GM19193 (cell line): ENCODE results near the gene CCDC15.

ENCODE experiments used
- POLR2A ChIP-seq: IDR thresholded peaks from 4 replicates; pipeline ENCODE4 v1.6.1; 2011; ENCODE audit not compliant: insufficient read depth, insufficient read length; ENCODE audit errors: extremely low read depth

The CCDC15 gene

DNA sequence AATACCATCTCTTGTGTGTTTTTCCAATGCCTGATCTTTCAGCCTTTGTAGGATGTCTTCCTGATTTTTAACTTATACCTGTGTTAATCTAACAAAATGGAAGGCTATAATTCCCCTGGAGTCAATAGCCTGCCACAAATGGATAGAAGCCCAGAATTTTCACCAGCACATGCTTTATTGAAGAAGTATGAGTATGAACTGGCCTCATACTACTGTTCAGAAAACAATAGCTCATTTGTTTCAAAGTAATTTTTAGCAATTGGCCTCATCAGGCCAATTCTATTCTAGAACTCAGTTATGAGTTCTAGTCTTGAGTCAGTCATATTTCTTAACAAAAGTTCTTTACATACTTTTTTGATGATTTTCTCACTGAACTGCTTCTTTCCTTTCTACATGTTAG lies 68.5 kb downstream of the CCDC15 start:
- TF ChIP-seq POLR2A = no peak

DNA sequence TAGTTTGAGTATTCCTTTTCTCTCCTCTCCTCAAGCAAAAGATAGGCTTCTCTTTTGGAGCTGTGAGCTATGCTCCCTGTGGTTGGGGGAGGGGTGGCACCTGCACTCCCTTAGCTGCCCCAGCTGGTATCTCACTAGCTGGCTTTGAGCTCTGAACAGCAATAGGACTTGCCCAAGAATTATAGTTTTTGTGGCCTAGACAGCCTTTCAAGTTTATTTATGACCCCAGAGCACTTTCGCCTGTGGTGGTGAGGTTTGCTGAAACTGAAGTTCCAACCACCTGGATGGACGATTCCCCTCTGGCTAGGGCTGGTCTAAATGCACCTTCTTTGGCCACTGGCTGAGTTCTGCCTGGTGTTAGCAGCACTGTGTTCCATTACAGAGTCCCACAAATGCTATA lies 72.0 kb downstream of the CCDC15 start:
- TF ChIP-seq POLR2A = no peak

DNA sequence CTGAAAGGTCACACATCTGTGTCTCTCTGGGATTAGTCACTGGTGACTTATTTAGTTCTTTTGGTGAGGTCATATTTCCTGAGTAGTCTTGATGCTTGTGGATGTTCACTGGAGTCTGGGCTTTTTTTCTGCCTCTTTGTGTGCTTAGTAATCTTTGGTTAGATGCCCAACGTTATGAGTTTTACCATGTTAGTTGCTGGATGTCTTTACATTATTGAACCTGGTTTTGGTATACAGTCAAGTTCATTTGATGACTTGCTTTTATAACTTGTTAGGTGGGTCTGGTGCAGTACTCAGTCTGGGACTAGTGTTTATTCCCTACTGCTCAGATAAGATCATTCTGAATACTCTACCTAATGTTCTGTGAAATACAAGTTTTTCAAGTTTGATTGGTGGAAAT lies 82.9 kb downstream of the CCDC15 start:
- TF ChIP-seq POLR2A = no peak

- no peak for TF ChIP-seq POLR2A
Measured at GRCh38 chr11:125049164-125049792, 95.3 kb downstream of the CCDC15 start.

DNA sequence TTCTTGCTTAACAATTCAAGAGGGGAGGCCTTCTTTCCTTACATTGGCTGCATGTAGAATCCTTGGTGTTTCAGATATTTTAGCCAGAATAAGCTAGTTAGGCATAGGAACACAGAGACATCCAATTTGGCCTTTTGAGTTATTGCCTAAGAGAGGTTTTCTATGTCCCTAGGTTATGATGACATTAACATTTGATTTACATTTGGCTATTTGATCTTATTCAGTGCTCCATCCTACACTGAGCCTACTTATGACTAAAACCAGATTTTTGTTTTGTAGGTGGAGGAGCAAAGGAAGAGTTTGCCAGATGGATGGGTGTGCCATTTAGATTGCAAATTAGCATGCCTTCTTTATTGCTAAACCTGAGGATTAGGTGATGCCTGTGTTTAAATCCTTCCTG lies 98.0 kb downstream of the CCDC15 start:
- no peak for TF ChIP-seq POLR2A

DNA sequence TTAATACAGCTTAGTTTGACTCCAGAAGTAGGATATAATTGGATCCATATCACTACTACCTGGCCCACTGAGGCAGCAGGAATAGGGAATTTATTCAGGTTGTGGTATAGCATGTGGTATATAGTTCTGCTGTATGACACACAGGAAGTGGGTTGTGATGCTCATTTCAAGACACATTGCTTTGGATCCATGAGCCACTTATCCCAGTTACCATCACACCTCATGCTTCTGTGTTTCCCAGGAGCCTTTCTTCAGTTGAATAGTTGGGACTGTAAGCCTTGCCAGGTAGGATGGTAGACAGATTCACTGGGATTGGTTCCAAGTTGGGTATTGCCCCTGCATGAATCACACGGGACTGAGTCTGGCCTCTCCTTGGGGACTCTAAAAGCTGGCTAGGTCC lies 99.2 kb downstream of the CCDC15 start:
- no peak for TF ChIP-seq POLR2A

- no peak for TF ChIP-seq POLR2A
Measured at GRCh38 chr11:125055107-125055715, 101.2 kb downstream of the CCDC15 start.

DNA sequence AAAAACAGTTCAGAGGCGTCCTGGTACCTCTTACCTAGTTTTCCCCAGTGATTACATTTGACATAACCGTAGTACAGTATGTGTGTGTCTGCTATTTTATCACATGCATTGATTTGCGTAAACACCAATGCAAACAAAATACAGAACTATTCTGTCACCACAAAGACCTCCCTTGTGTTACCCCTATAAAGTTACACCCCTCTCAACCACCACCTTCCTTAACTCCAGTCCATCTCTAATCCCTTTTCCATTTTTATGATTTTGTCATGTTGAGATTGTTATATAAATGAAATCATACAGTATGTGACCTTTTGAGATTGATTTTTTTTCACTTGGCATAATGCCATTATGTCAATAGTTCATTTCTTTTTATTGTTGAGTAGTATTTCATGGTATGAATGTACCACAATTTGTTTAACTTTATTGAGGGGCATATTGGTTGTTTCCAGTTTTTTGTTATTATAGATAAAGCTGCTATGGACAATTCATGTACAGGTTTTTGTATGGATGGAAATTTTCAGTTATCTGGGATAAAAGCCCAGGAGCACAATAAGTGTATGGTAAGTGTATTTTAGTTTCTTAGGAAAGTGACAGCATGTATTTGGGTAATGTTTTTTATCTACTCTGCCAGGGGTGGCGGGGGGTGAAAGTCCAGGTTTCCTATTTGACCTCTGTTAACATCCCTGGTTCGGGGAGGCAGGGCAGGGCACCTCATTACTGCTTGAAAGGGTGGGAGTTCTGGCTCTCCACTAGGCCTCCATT lies 103.1 kb downstream of the CCDC15 start:
- no peak for TF ChIP-seq POLR2A

DNA sequence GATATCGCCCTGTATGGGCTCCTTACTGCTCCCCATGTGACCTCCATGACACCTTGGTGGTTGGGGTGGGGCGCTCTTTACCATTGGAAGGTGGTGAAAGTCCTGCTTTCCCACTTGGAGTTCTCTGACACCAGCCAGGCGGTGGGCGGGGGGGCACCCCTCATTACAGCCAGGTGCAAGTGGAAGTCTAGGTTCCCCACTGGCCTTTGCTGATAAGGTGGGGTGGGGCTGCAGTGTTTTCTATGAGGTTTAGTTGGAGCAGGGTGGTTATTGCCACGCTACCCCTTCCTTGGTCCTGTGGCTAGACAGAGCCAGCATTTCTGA lies 103.7 kb downstream of the CCDC15 start:
- no peak for TF ChIP-seq POLR2A

DNA sequence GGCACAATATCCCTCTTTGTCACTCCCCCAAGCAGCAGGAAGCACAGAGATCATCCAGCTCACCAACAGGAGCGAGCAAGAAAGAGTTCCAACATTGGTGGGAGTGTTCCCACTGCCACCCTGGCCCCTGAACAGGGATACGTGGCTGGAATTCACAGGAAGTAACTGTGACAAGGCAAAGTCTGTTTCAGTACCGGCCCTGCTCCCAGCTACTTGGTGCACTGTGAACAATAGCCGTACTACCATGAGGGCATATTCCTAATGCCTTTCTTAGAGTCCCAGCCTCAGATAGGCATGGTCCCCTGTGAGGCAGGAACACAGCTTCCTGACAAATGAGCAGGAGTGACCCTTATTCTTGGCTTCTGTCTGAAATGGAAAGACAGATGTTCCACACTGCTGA lies 107.3 kb downstream of the CCDC15 start:
- no peak for TF ChIP-seq POLR2A

DNA sequence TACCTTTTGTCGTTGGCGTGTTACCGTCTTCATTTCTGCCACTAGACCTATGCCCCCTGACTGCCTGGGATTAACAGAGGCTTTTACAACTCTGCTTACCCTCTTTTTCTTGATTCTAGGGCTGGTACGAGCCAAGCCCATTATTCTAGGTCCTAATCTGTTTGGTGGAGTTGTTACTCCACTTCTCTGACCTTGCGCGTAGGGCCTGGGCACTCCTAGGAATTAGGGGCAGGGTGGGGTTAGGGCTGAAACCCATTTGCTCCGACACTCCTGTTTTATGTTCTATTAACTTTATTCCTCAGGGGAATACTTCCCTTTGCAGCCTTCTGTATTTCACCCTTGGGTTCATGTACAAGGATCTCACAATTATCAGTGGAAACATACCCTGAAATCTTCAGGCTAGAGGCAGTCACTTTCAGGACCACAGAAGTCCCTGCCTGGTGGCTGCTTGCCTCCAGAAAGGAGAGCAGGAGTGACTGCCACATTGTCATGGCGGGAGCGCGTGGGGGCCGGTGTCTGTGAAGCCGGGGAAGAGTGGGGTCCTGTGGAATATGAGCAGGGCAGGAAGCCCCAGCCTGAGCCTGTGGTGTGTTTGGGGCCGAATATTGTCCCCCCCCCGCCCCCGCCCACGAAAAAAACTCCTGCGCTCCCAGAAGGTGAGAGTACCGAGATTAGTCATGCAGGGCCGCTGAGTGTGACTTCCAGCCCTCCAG lies 108.4 kb downstream of the CCDC15 start:
- no peak for TF ChIP-seq POLR2A

DNA sequence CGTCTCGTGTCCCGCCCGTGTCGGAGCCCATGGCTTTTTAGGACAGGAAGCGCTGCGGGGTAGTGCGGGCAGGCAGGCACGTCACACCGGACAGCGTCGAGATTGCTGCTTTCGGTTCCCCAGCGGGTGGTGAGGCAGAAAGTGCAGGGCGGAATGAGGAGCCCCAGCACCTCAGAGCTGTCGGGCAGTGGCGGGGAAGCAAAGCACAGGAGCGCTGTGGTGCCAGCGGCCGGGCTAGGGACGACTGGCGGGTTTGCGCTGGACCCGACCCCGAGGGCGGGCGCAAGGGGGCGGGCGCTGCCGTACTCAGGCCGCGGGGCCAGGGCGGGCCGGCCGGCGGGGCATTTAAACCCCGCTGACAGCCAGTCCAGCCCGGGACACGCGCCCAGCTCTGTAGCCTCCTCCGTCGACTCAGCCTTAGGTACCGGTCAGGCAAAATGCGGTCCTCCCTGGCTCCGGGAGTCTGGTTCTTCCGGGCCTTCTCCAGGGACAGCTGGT lies 109.0 kb downstream of the CCDC15 start, which contains the start of gene SLC37A2:
TSS of gene SLC37A2 (plus strand) at position 375 of the 498 bp plus-strand sequence. CDS start at position 438, 63 bp downstream.
- TF ChIP-seq POLR2A = peak; percentile 95

DNA sequence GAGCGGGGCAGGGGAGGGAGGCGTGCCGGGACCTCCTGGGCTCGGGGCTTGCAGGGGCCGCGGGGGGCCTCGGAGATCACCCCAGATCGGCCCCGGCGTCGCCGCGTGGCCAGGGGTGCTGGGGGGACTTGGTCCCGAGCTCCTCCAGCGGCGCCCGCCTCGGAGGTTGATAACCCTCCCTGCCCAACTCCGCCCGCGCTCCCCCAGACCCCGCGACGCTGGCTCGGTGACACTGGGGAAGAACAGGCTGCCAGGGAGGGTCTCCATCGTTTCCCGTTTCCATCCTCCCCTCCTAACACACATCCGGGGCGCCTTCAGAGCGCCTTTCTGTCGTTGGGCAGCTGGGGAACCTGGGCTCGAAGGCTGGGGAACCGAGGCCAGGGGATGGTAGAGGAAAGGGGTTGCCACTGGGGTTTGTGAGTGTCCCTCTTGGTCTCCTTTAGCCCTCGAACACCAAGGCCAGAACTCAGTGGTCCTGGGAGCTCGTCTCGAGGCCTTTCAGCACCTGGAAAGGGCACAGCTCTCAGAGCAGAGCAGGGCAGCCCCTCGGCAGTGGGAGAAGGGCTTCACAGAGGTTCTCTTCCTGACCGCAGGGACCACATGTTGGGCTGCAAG lies 109.5 kb downstream of the CCDC15 start:
- TF ChIP-seq POLR2A = peak; percentile 18

GRCh38 chr11:125064070-125064469 lies 110.1 kb downstream of the CCDC15 start:
- no peak for TF ChIP-seq POLR2A

DNA sequence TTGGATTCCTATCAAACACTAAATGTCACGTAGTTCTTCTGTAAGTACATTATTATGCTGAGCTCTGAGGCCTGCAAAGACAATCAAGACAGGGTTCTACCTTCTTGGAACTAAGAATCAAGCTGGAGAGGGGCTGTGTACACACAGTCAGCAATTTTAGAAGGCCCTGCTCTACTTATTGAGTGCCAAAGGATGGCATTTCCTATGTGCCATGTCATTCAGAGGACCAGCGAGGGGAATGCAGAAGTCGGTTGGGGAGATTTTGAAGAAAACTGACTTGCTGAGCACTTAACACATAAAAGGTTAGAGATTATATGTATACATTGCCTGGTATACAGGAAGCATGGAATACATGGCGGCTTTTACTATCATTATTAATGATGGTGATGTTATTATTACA lies 114.4 kb downstream of the CCDC15 start:
- no peak for TF ChIP-seq POLR2A
